GM18505 (cell line): ENCODE measurements around the gene KLHL33.

ENCODE experiments used
- ATAC-seq: cut with Tn5 transposase; IDR thresholded peaks from one replicate; pipeline ENCODE4 v1.9.1; 2021; ENCODE audit not compliant: unreplicated experiment
- POLR2A ChIP-seq: IDR thresholded peaks from 4 replicates; pipeline ENCODE4 v1.6.1; 2011; ENCODE audit warnings: borderline replicate concordance; ENCODE audit not compliant: insufficient read depth, insufficient read length; ENCODE audit errors: extremely low read depth

The KLHL33 gene

GRCh38 chr14:20436363-20436755 lies 393 bp upstream of the KLHL33 start:
- no peak for TF ChIP-seq POLR2A
- ATAC-seq, result no peak

GRCh38 chr14:20434701-20435581 lies 1.0 kb downstream of the KLHL33 start:
- TF ChIP-seq POLR2A, result no peak
- ATAC-seq, result no peak

GRCh38 chr14:20429801-20430669 lies 5.9 kb downstream of the KLHL33 start:
- ATAC-seq, result no peak
- no peak for TF ChIP-seq POLR2A

- ATAC-seq, result no peak
- no peak for TF ChIP-seq POLR2A
Observed at GRCh38 chr14:20428802-20429201, 7.2 kb downstream of the KLHL33 start.

GRCh38 chr14:20428010-20428365 lies 8.0 kb downstream of the KLHL33 start:
- peak; percentile 33 for ATAC-seq
- TF ChIP-seq POLR2A, result no peak

- TF ChIP-seq POLR2A, result no peak
- peak; percentile 83 for ATAC-seq
Observed at GRCh38 chr14:20427231-20428009, 8.5 kb downstream of the KLHL33 start.

- no peak for TF ChIP-seq POLR2A
- no peak for ATAC-seq
Observed at GRCh38 chr14:20424851-20425250, 11.1 kb downstream of the KLHL33 start.

GRCh38 chr14:20422886-20423285 lies 13.1 kb downstream of the KLHL33 start:
- ATAC-seq, result no peak
- TF ChIP-seq POLR2A, result no peak

- TF ChIP-seq POLR2A, result no peak
- ATAC-seq, result no peak
Observed at GRCh38 chr14:20421267-20421666, 14.7 kb downstream of the KLHL33 start.

- ATAC-seq, result no peak
- no peak for TF ChIP-seq POLR2A
Observed at GRCh38 chr14:20419419-20419818, 16.5 kb downstream of the KLHL33 start.

GRCh38 chr14:20418501-20418909 lies 17.5 kb downstream of the KLHL33 start:
- ATAC-seq, result no peak

GRCh38 chr14:20417250-20418186 lies 18.4 kb downstream of the KLHL33 start:
- no peak for TF ChIP-seq POLR2A
- no peak for ATAC-seq

More at GRCh38 chr14:20418501-20418909, 17.5 kb downstream of the KLHL33 start:
- no peak for TF ChIP-seq POLR2A
